Kidney (tissue), 14 donors: ENCODE measurements around the gene GPC5. TPM values are rescaled to one million over a fixed set of nuclear protein-coding genes. Genes with fewer than 3 reads are reported as not detected.

Experiments
- DNase-seq, 5 donors: peaks; one replicate each; pipeline ENCODE4 v3.0.0-alpha.2; 2013 to 2020
- FAIRE-seq: peaks from 2 replicates; lab custom pipeline; 2012; peaks lifted over from hg19 to GRCh38; lab: Jason Lieb, UNC
- H3K27ac ChIP-seq, 2 donors: one replicate each; pipeline ENCODE4 v1.7.0; 2013; ENCODE audit warnings: low read depth in 2 of 2, low read length in 2 of 2, inconsistent platforms in 1 of 2
- H3K27me3 ChIP-seq: one replicate; pipeline ENCODE4 v1.7.1; 2013; ENCODE audit warnings: low read length, inconsistent platforms; ENCODE audit not compliant: control insufficient read depth, insufficient read depth
- H3K36me3 ChIP-seq, 3 donors: one replicate each; pipeline versions ENCODE4 v1.7.0 to v1.7.1; 2013; ENCODE audit warnings: low read length in 3 of 3, control low read depth in 1 of 3, inconsistent platforms in 1 of 3; ENCODE audit not compliant: insufficient read depth in 3 of 3, control insufficient read depth in 2 of 3
- H3K4me1 ChIP-seq, 3 donors: one replicate each; pipeline versions ENCODE4 v1.7.0 to v1.7.1; 2013; ENCODE audit warnings: low read length in 3 of 3, inconsistent platforms in 1 of 3, low read depth in 1 of 3; ENCODE audit not compliant: control insufficient read depth in 2 of 3, insufficient read depth in 2 of 3
- H3K4me3 ChIP-seq, 3 donors: one replicate each; pipeline versions ENCODE4 v1.7.0 to v1.8.1; 2013; ENCODE audit warnings: low read length in 3 of 3, control low read depth in 1 of 3, inconsistent platforms in 1 of 3
- H3K9ac ChIP-seq, 3 donors: one replicate each; pipeline versions ENCODE4 v1.7.0 to v1.7.1; 2013; ENCODE audit warnings: low read length in 3 of 3, control low read depth in 1 of 3, inconsistent platforms in 1 of 3
- H3K9me3 ChIP-seq, 3 donors: one replicate each; pipeline versions ENCODE4 v1.7.0 to v1.7.1; 2013; ENCODE audit warnings: low read length in 3 of 3, control low read depth in 1 of 3, inconsistent platforms in 1 of 3; ENCODE audit not compliant: control insufficient read depth in 2 of 3, insufficient read depth in 1 of 3
- CTCF ChIP-seq: IDR thresholded peaks from 3 replicates; pipeline ENCODE4 v1.5.1; 2012; ENCODE audit warnings: mild to moderate bottlenecking, moderate library complexity, borderline replicate concordance; ENCODE audit not compliant: insufficient read depth; ENCODE audit errors: extremely low read depth
- intact Hi-C: fragments of 100-400 bp; cut with DNase I; formaldehyde crosslinking; loops from one replicate; pipeline ENCODE4 v1.11.1; 2022
- polyA plus RNA-seq: library from polyadenylated mRNA; stranded (reverse); fragments of 350-450 nt; fragmentation: Illumina TruSeq; extraction: RNeasy Lipid Tissue Mini Kit (QIAGEN cat#74804); gene quantifications from one replicate; pipeline ENCODE4 v1.2.3, GENCODE V29; 2014; ENCODE audit warnings: low read depth, low replicate concordance; ENCODE audit not compliant: insufficient read depth
- total RNA-seq: library from RNA; stranded (reverse); fragmentation: NEBNext Ultra II Directional; extraction: Animal tissue kit (Norgen Biotek cat#: 25700); gene quantifications from one replicate; pipeline ENCODE4 v1.2.1, GENCODE V29; 2021
- donor health status: control.
- donor health status: control.
- donor health status: control.
- donor health status: control.
- donor health status: control.
- donor health status: DM: yes; HTN: yes; CAD: no.
- donor health status: Normal renal cell carcinoma (clear cell type).

GPC5 gene
- total and polyA plus RNA-seq, 2 donors from 2014 or later = 0.47 to 6.8 TPM

GRCh38 chr13:91647361-91647990 lies 249.1 kb downstream of the GPC5 start:
- no peaks in the 10 kb centered on the region for H3K36me3 ChIP-seq
- H3K9ac ChIP-seq = no peak overlapping the region
- no peak overlapping the region for H3K27ac ChIP-seq
- no peak for TF ChIP-seq CTCF
- FAIRE-seq (no peak), DNase-seq (peak in 1 of 5 donors; percentile 46)
- no peaks in the 10 kb centered on the region for H3K4me1 ChIP-seq
- H3K27me3 ChIP-seq = no peaks in the 10 kb centered on the region
- H3K9me3 ChIP-seq = no peaks in the 10 kb centered on the region
- no peak overlapping the region for H3K4me3 ChIP-seq
- intact Hi-C loops = no loop called here

GRCh38 chr13:91648012-91648411 lies 249.6 kb downstream of the GPC5 start:
- intact Hi-C loops = no loop called here
- Histone ChIP-seq H3K36me3 (no peaks in the 10 kb centered on the region), H3K4me1 (no peaks in the 10 kb centered on the region), H3K9me3 (no peaks in the 10 kb centered on the region), H3K4me3 (no peak overlapping the region), H3K9ac (no peak overlapping the region), H3K27me3 (no peaks in the 10 kb centered on the region), H3K27ac (no peak overlapping the region)
- no peak for FAIRE-seq
- DNase-seq = no peak
- no peak for TF ChIP-seq CTCF

- FAIRE-seq = no peak
- TF ChIP-seq CTCF = no peak
- DNase-seq = no peak
Measured at GRCh38 chr13:91649456-91649855, 251.0 kb downstream of the GPC5 start.

More at GRCh38 chr13:91649456-91649855, 251.0 kb downstream of the GPC5 start:
- Histone ChIP-seq H3K27ac (no peak overlapping the region), H3K36me3 (no peaks in the 10 kb centered on the region), H3K9ac (no peak overlapping the region), H3K27me3 (no peaks in the 10 kb centered on the region), H3K9me3 (no peaks in the 10 kb centered on the region), H3K4me1 (no peaks in the 10 kb centered on the region), H3K4me3 (no peak overlapping the region)
- intact Hi-C loops = no loop called here
